NT2/D1 (cell line): ENCODE results near the gene TAOK3.
"Not testable (repeated sequence)": the region's sequence is repeated elsewhere in the genome, so short reads cannot be mapped to it uniquely, and the experiment has no call there.

Source experiments
- DNase-seq: peaks from one replicate; pipeline ENCODE4 v3.0.0-alpha.2; 2011; ENCODE audit warnings: low read depth, low spot score
- H3K27me3 ChIP-seq: 2 replicates; pipeline ENCODE4 v1.6.0; 2011; ENCODE audit warnings: mild to moderate bottlenecking; ENCODE audit not compliant: insufficient read length, insufficient read depth
- H3K36me3 ChIP-seq: 2 replicates; pipeline ENCODE4 v1.6.1; 2011; ENCODE audit warnings: mild to moderate bottlenecking, low read length, mixed read lengths; ENCODE audit not compliant: insufficient read depth, insufficient read length
- H3K4me1 ChIP-seq: 2 replicates; pipeline ENCODE4 v1.5.1; 2011; ENCODE audit not compliant: insufficient read depth, insufficient read length
- H3K4me3 ChIP-seq: 2 replicates; pipeline ENCODE4 v1.5.1; 2011; ENCODE audit warnings: low read depth; ENCODE audit not compliant: insufficient read length
- H3K9ac ChIP-seq: 2 replicates; pipeline ENCODE4 v1.6.0; 2011; ENCODE audit warnings: low read depth; ENCODE audit not compliant: insufficient read length
- H3K9me3 ChIP-seq: 2 replicates; pipeline ENCODE4 v1.5.1; 2011; ENCODE audit warnings: mild to moderate bottlenecking, low read length; ENCODE audit not compliant: insufficient read depth
- SUZ12 ChIP-seq: IDR thresholded peaks from 2 replicates; pipeline ENCODE4 v1.6.1; 2011; ENCODE audit not compliant: insufficient read length, insufficient read depth; ENCODE audit errors: extremely low read depth
- YY1 ChIP-seq: IDR thresholded peaks from 2 replicates; pipeline ENCODE4 v1.6.1; 2011; ENCODE audit not compliant: insufficient read length, insufficient read depth
- ZNF274 ChIP-seq: IDR thresholded peaks from 2 replicates; pipeline ENCODE4 v1.6.1; 2011; ENCODE audit warnings: mild to moderate bottlenecking, low read depth, low read length

Gene TAOK3

GRCh38 chr12:118325081-118325480 lies 47.6 kb downstream of the TAOK3 start:
- no peaks in the 10 kb centered on the region for H3K27me3 ChIP-seq
- H3K9me3 ChIP-seq: no peaks in the 10 kb centered on the region
- no peak for DNase-seq
- H3K4me1 ChIP-seq: no peaks in the 10 kb centered on the region
- no peaks in the 10 kb centered on the region for H3K36me3 ChIP-seq
- H3K9ac ChIP-seq: no peak overlapping the region
- TF ChIP-seq SUZ12 (no peak), ZNF274 (no peak), YY1 (no peak)
- no peak overlapping the region for H3K4me3 ChIP-seq

DNA sequence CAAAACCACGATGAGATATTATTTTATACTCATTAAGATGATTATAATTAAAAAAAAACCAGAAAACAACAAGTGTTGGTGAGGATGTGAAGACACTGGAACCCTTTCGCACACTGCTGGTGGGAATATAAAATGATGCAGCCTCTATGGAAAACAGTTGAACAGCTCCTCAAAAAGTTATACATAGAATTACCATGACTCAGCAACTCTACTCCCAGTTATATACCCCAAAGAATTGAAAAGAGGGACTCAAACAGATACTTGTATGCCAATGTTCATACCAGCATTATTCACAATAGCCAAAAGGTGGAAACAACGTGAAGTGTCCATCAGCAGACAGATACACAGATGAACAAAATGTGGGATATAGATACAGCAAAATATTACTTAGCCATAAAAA lies 53.1 kb downstream of the TAOK3 start:
- H3K9ac ChIP-seq: no peak overlapping the region
- no peaks in the 10 kb centered on the region for H3K4me1 ChIP-seq
- no peak for DNase-seq
- H3K27me3 ChIP-seq: no peaks in the 10 kb centered on the region
- no peak for TF ChIP-seq SUZ12
- TF ChIP-seq ZNF274: no peak
- no peak for TF ChIP-seq YY1
- no peaks in the 10 kb centered on the region for H3K36me3 ChIP-seq
- H3K9me3 ChIP-seq: no peaks in the 10 kb centered on the region
- H3K4me3 ChIP-seq: no peak overlapping the region

DNA sequence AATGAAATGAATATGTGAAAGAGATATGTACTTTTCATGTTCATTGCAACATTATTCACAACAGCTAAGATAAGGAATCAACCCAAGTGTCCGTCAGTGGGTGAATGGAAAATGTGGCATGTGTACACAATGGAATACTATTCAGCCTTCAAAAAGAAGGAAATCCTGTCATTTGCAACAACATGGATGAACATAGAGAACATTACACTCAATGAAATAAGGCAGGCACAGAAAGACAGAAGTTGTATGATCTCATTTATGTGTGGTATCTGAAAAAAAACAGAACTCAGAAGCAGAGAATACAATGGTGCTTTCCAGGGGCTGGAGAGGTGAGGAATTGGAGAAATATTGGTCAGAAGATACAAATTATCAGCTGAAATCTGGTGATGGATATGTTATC lies 54.0 kb downstream of the TAOK3 start:
- Histone ChIP-seq H3K4me3 (no peak overlapping the region), H3K9ac (no peak overlapping the region), H3K9me3 (no peaks in the 10 kb centered on the region), H3K27me3 (no peaks in the 10 kb centered on the region), H3K4me1 (no peaks in the 10 kb centered on the region), H3K36me3 (no peaks in the 10 kb centered on the region)
- no peak for DNase-seq
- no peak for TF ChIP-seq SUZ12

DNA sequence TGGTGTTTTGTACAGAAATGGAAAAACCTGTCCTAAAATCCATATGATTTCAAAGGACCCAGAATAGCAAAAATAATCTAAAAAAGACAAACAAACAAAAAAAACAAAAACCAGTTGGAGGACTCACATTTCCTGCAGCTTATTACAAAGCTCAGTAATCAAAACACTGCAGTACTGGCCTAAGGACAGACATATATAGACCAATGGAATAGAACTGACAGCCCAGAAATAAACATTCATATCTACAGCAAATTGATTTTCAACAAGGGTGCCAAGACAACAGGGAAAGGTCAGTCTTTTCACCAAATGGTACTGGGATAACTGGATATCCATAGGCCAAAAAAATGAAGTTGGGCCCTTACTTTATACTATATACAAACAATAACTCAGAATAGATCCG lies 55.0 kb downstream of the TAOK3 start:
- no peak overlapping the region for H3K9ac ChIP-seq
- no peaks in the 10 kb centered on the region for H3K4me1 ChIP-seq
- no peaks in the 10 kb centered on the region for H3K9me3 ChIP-seq
- no peak for TF ChIP-seq YY1
- TF ChIP-seq ZNF274: no peak
- no peak for TF ChIP-seq SUZ12
- H3K27me3 ChIP-seq: no peaks in the 10 kb centered on the region
- no peaks in the 10 kb centered on the region for H3K36me3 ChIP-seq
- H3K4me3 ChIP-seq: no peak overlapping the region
- no peak for DNase-seq

DNA sequence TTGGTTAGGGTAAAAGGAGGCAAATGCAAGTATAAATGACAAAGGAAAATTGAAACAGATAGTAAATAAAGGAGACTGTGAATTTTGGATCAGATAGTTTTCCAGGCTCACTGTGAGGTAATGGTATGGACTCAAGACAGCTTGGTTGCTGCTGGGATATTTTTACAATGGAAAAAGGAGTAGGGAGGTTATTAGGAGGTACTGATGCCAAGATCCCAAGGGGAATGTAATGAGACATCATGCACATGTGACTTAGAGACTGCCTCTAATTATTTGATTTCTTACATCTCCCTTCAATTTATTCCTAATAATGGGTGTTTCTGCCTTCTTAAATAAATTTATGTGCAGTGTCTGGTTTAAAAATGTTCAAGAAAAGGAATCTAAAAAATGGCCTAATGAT lies 56.9 kb downstream of the TAOK3 start:
- Histone ChIP-seq H3K27me3 (no peaks in the 10 kb centered on the region), H3K36me3 (no peaks in the 10 kb centered on the region), H3K4me1 (no peaks in the 10 kb centered on the region), H3K9ac (no peak overlapping the region), H3K4me3 (no peak overlapping the region), H3K9me3 (no peaks in the 10 kb centered on the region)
- no peak for DNase-seq
- TF ChIP-seq YY1 (no peak), ZNF274 (no peak), SUZ12 (no peak)

GRCh38 chr12:118312578-118312977 lies 60.1 kb downstream of the TAOK3 start:
- H3K9me3 ChIP-seq: no peaks in the 10 kb centered on the region
- H3K9ac ChIP-seq: no peak overlapping the region
- no peak overlapping the region for H3K4me3 ChIP-seq
- no peak for DNase-seq
- no peaks in the 10 kb centered on the region for H3K27me3 ChIP-seq
- no peaks in the 10 kb centered on the region for H3K4me1 ChIP-seq
- no peaks in the 10 kb centered on the region for H3K36me3 ChIP-seq
- TF ChIP-seq ZNF274 (no peak), SUZ12 (no peak), YY1 (no peak)

DNA sequence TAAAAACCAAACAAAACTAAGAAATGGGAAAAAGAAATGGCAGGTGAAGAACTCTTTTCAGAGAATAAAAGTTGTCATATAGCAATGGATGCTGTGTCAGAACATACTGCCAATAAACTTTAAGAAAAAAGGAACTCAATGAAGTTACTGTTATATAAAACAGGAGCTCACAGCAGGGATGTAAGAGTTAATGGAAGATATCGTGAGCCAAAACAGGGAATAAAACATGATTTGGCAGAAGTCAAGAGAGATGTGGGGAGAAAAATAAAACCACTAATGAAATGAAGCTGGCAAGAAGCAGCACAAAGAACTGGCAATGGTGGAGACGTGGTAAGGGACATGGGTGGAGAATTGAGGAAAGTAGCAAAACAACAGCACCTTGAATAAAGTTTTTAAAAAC lies 61.0 kb downstream of the TAOK3 start:
- no peak for DNase-seq
- no peak for TF ChIP-seq ZNF274
- TF ChIP-seq SUZ12: no peak
- TF ChIP-seq YY1: no peak
- Histone ChIP-seq H3K27me3 (no peaks in the 10 kb centered on the region), H3K36me3 (no peaks in the 10 kb centered on the region), H3K4me1 (no peaks in the 10 kb centered on the region), H3K4me3 (no peak overlapping the region), H3K9me3 (no peaks in the 10 kb centered on the region), H3K9ac (no peak overlapping the region)

GRCh38 chr12:118310320-118310719 lies 62.4 kb downstream of the TAOK3 start:
- DNase-seq: no peak
- no peaks in the 10 kb centered on the region for H3K27me3 ChIP-seq
- no peaks in the 10 kb centered on the region for H3K36me3 ChIP-seq
- H3K4me3 ChIP-seq: no peak overlapping the region
- H3K9ac ChIP-seq: no peak overlapping the region
- H3K9me3 ChIP-seq: no peaks in the 10 kb centered on the region
- TF ChIP-seq YY1 (no peak), SUZ12 (no peak), ZNF274 (no peak)
- no peaks in the 10 kb centered on the region for H3K4me1 ChIP-seq

GRCh38 chr12:118308006-118308405 lies 64.7 kb downstream of the TAOK3 start:
- DNase-seq, H3K4me3 ChIP-seq, H3K9ac ChIP-seq, H3K27me3 ChIP-seq, H3K36me3 ChIP-seq, H3K9me3 ChIP-seq, H3K4me1 ChIP-seq: not testable (repeated sequence)
